Mucosa of descending colon (tissue), 3 donors: ENCODE data around the gene CXCL12. TPM values are rescaled to one million over a fixed set of nuclear protein-coding genes. Genes with fewer than 3 reads are reported as not detected.

Experiments
- ATAC-seq: fragments of 200-7000 bp; cut with Tn5 transposase; one replicate; pipeline ENCODE4 v1.9.1; 2020; ENCODE audit warnings: mild to moderate bottlenecking, moderate library complexity
- DNase-seq, 3 donors: peaks; one replicate each; pipeline ENCODE4 v3.0.0-alpha.2; 2020
- H3K36me3 ChIP-seq: fragments of 200-600 bp; one replicate; pipeline ENCODE4 v1.8.0; 2021; ENCODE audit warnings: low read depth, mild to moderate bottlenecking
- H3K4me1 ChIP-seq: fragments of 200-600 bp; one replicate; pipeline ENCODE4 v1.8.0; 2021; ENCODE audit warnings: low read depth, mild to moderate bottlenecking
- H3K4me3 ChIP-seq: fragments of 200-600 bp; one replicate; pipeline ENCODE4 v1.8.0; 2021; ENCODE audit warnings: mild to moderate bottlenecking
- H3K9me3 ChIP-seq: fragments of 200-600 bp; one replicate; pipeline ENCODE4 v1.8.0; 2021; ENCODE audit warnings: mild to moderate bottlenecking
- intact Hi-C, 2 donors: fragments of 100-400 bp; cut with DNase I in 1 of 2; cut with micrococcal nuclease in 1 of 2; formaldehyde crosslinking; loops; one replicate each; pipeline versions ENCODE4 v1.11.0 to v1.11.1; 2022; cut with DNase I, micrococcal nuclease
- total RNA-seq, 3 donors: library from RNA; stranded (reverse); fragmentation: NEBNext Ultra II Directional in 2 of 3; extraction: Animal tissue kit (Norgen Biotek cat#: 25700) in 2 of 3; gene quantifications; one replicate each; pipeline versions ENCODE4 v1.2.1 to v1.2.4, GENCODE V29; 2021 to 2023
- TF ChIP-seq, protein P1 (sequence below): fragments of 200-600 bp; IDR thresholded peaks from one replicate; pipeline ENCODE4 v1.8.0; 2022; ENCODE audit warnings: antibody characterized with exemption, mild to moderate bottlenecking
- donor health status: DM: no; HTN: no; CAD: no; lungs with moderate emphysema.
- donor health status: DM: no; HTN: no; CAD: no.
- donor health status: DM: no; HTN: yes; CAD: no.

The CXCL12 gene
- total RNA-seq, 3 donors from 2014 or later = 17.1 to 97.8 (median 51.3) TPM

DNA sequence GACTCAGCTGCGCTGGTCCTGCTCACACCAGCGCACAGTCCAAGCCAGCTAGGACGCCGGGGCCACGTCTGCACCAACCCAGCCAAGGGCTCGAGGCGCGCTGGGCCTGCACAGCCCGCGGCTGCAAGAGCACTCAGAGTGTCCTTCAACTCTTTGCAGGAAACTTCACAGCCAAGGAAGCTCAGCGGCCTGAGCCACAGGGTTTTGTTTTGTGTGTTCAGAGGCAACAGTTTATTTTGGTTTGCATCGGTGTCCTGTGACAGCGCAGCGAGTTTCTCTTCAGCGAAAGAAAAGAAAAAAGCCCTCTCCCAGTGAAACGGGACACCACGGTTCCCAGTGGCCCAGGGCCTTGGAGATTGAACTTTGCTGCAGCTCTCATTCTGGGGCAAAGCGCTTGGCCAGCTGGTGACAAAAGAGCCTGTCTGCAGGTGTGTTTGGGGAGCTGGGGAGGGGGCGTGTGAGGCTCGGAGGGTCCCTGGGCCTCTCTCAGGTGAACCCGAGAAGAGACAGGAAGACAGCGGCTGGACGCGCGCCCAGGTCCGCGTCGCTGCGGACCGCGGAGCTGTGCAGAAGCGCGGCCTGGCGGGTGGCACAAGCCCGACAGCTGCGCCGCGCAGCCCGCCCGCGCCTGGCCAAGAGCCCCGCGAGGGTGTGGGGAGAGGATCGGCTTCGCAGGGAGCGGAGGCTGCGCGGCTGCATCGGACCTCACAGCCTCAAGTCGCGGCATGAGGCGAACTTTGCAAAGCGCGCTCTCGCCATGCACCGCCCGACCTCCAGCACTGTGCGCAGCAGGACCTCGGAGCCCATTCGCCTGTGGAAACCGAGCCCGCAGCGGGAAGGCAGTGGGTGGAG, 922 bp downstream of the CXCL12 start:
- H3K9me3 ChIP-seq = no peaks in the 10 kb centered on the region
- no peaks in the 10 kb centered on the region for H3K4me1 ChIP-seq
- TF ChIP-seq, protein P1, sequence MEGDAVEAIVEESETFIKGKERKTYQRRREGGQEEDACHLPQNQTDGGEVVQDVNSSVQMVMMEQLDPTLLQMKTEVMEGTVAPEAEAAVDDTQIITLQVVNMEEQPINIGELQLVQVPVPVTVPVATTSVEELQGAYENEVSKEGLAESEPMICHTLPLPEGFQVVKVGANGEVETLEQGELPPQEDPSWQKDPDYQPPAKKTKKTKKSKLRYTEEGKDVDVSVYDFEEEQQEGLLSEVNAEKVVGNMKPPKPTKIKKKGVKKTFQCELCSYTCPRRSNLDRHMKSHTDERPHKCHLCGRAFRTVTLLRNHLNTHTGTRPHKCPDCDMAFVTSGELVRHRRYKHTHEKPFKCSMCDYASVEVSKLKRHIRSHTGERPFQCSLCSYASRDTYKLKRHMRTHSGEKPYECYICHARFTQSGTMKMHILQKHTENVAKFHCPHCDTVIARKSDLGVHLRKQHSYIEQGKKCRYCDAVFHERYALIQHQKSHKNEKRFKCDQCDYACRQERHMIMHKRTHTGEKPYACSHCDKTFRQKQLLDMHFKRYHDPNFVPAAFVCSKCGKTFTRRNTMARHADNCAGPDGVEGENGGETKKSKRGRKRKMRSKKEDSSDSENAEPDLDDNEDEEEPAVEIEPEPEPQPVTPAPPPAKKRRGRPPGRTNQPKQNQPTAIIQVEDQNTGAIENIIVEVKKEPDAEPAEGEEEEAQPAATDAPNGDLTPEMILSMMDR = no peak
- ATAC-seq (peak; percentile 52), DNase-seq (peak in 2 of 3 donors; percentile 20 to 41)
- intact Hi-C loops = no loop called here
- peak overlapping the region; percentile 21 for H3K4me3 ChIP-seq
- H3K36me3 ChIP-seq = no peaks in the 10 kb centered on the region

DNA sequence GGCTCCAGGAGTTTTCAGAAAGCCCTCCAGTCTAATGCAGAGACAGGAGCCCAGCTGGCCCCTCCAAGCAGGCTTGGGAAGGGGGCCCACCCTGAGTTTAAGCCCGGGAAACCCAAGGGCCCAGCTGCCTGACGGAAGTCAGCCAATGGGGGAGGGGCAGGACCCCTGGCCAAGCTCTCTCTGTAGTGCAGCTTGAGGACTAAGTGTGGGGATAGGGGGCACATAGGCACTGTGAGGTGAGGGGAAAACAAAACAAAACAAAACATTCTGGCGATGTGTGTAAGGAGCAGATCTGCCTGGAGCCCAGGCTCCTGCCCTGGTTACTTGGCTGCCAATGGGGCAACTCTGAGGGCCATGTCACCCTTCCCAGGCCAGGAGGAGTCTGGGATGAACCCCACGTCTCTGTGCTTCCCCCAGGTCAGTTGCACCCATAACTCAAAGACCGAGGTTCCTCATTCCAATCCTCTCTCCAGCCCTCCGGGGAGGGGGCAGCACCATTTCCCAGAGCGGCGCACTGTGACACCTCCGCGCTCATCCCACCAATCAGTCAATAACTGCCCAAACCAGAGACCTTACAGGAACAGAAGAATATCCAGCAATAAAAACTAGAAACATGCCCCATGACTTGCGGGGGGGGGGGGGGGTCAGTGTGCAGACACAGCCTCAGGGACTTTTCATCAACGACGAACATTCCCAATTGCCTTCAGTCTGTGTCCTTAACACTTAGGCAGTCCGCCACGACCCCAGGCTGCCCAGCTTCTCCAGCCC, 1.7 kb downstream of the CXCL12 start:
- Histone ChIP-seq H3K36me3 (no peaks in the 10 kb centered on the region), H3K9me3 (no peaks in the 10 kb centered on the region), H3K4me3 (no peak overlapping the region), H3K4me1 (no peaks in the 10 kb centered on the region)
- intact Hi-C loops = no loop called here
- TF ChIP-seq, protein P1 = no peak
- ATAC-seq (no peak), DNase-seq (no peak)

DNA sequence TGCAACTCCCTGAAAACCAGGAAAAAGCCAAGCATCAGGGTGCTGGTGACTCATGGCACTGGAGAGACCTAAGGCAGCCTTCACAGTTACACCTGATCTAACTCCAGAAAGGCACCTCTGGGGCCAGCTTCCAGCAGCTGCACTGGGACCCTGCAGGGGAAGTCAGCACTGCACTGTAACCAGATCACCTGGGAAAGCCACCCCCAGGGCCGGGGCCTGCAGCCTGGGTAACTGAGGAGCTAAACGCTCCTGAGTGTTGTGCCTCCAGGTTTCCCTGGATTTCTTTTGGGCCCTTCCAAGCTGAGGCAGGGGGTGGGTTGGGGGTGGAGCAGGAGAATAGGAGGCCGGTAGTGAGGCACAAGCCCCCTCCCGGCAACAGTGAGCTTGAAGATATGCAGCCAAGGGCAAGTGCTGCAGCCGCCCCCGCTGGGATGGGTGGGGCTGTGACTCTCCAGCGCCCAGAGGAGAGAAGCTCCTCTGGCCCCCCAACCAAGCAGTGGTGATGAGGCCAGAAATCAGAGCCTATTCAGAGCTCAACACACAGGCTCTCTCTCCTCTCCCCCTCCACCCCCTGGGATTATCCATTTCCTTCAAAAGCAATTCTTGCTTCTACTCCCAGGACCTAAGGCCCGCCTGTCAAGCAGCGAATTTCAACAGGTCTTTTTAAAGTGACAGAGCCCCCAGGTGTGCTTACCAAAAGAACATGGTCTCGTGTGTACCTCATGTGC, 2.6 kb downstream of the CXCL12 start:
- DNase-seq = no peak
- no peaks in the 10 kb centered on the region for H3K36me3 ChIP-seq
- H3K9me3 ChIP-seq = no peaks in the 10 kb centered on the region
- intact Hi-C loops = no loop called here
- TF ChIP-seq, protein P1 = no peak
- no peak for ATAC-seq
- H3K4me1 ChIP-seq = no peaks in the 10 kb centered on the region
- H3K4me3 ChIP-seq = no peak overlapping the region

DNA sequence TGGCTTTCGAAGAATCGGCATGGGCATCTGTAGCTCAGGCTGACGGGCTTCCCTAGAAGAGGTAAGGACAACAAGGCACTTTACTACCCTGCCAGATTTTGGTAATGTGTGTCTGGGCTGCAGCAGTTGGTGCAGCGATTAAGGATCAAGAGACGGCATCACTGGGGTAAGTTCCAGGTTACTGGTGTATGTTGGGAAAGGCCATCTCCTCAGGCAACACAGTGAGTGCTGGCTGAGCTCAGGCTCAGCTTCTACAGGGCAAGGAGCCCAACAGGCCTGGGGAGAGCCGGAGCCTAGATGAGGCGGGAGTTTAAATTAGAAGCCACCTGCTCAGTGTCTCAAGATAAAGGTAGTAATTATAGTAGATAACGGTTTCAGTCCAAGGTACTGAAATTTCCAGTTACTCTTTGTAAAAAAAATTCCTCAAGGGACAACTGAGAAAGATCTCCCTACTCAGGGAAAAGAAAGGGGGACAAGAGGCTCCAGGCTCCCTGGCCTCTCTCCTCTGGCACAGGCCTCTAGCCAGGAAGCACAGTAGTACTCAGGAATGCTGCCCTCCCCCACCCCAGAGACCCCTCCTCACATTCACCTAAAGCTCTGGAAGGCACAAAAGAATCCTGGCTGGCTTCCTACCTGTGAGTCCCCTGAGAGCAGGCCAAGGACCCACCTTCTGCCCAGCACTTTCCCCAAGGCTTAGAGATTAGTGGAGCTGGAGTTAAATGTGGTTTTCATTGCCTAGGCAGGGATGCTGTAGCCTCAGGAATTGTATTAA, 3.9 kb downstream of the CXCL12 start:
- Histone ChIP-seq H3K4me1 (no peaks in the 10 kb centered on the region), H3K4me3 (no peak overlapping the region), H3K9me3 (no peaks in the 10 kb centered on the region), H3K36me3 (no peaks in the 10 kb centered on the region)
- ATAC-seq = no peak
- intact Hi-C loops = no loop called here
- TF ChIP-seq, protein P1 = no peak
- no peak for DNase-seq

DNA sequence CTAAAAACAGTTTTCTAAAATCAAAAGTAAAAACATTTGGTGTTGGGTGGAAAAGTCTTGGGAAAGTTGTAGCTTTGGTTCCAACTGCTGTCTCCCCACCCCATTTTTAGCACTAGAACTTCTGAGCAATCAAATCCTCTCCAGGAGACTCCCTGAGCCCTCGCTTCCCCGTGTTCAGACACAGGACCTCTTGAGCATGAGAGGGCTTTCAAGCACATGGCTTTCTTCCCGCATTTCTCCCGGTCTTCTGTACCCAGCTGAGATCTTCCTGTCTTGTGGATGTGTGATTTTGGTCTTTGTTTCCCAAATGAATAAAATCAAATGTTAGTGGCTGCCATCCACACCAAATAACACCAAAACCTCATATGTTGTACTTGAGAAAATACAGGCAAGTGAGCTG, 5.0 kb downstream of the CXCL12 start:
- DNase-seq (no peak), ATAC-seq (no peak)
- H3K36me3 ChIP-seq = no peaks in the 10 kb centered on the region
- H3K4me1 ChIP-seq = no peaks in the 10 kb centered on the region
- no peak overlapping the region for H3K4me3 ChIP-seq
- H3K9me3 ChIP-seq = no peaks in the 10 kb centered on the region
- TF ChIP-seq, protein P1 = no peak
- intact Hi-C loops = no loop called here
